Natural killer cell treated with Interleukin-12 subunit alpha and Interleukin-12 subunit beta and Interleukin-15 and Interleukin-18, amount 100 ng/mL, for 72 hours (primary cell): ENCODE measurements around the gene PPIL3. TPM values are rescaled to one million over a fixed set of nuclear protein-coding genes. Genes with fewer than 3 reads are reported as not detected.

Source experiments
- ATAC-seq, 2 donors: fragments of 150-1000 bp; cut with Tn5 transposase in 1 of 2; sonication (Bioruptor Pico), chemical (Tn5 transposase) in 1 of 2; 2 replicates each; pipeline ENCODE4 v1.10.0; 2021
- DNase-seq: peaks from one replicate; pipeline ENCODE4 v3.0.0; 2022; ENCODE audit warnings: low spot score
- H3K27ac Mint-ChIP-seq, 2 donors: 1 replicate in 1 of 2; 2 replicates in 1 of 2; pipeline ENCODE4 v1.8.0; 2022; ENCODE audit warnings: mixed read lengths in 2 of 2, mild to moderate bottlenecking in 1 of 2, moderate library complexity in 1 of 2
- H3K27me3 Mint-ChIP-seq, 2 donors: 1 replicate in 1 of 2; 2 replicates in 1 of 2; pipeline ENCODE4 v1.8.0; 2022; ENCODE audit warnings: mixed read lengths in 2 of 2
- H3K36me3 Mint-ChIP-seq: one replicate; pipeline ENCODE4 v1.8.0; 2022; ENCODE audit warnings: mixed read lengths
- H3K4me1 Mint-ChIP-seq, 2 donors: 1 replicate in 1 of 2; 2 replicates in 1 of 2; pipeline ENCODE4 v1.8.0; 2022; ENCODE audit warnings: low read depth in 2 of 2, mixed read lengths in 2 of 2, mild to moderate bottlenecking in 1 of 2
- H3K4me3 Mint-ChIP-seq: one replicate; pipeline ENCODE4 v1.8.0; 2022; ENCODE audit warnings: mixed read lengths
- H3K9me3 Mint-ChIP-seq: 2 replicates; pipeline ENCODE4 v1.8.0; 2022; ENCODE audit warnings: mixed read lengths
- total RNA-seq, 2 donors: library from RNA; stranded (reverse); gene quantifications; one replicate each; pipeline ENCODE4 v1.2.3, GENCODE V29; 2022

The PPIL3 gene
- total RNA-seq, 2 donors from 2014 or later, result 21.8 to 35.0 TPM

DNA sequence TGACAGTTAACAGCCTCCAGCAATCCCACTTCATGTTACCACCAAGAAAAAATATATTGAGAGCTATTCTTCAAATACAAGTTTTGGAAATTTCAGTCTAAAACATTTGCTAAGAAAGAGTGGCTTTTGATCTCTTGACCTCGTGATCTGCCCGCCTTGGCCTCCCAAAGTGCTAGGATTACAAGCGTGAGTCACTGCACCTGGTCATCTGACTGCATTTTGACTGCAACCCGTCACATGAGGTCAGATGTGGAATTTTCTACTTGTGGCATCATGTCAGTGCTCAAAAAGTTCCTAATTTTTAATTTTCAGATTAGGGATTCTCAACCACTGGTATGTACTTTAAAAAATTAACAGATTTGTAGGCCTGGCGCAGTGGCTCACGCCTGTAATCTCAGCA is 15.3 kb downstream of the PPIL3 start:
- ATAC-seq (no peak), DNase-seq (no peak)
- no peaks in the 10 kb centered on the region for H3K27me3 Mint-ChIP-seq
- peaks cover under 1% of the 10 kb centered on the region for H3K36me3 Mint-ChIP-seq
- no peak overlapping the region for H3K27ac Mint-ChIP-seq
- no peak overlapping the region for H3K4me3 Mint-ChIP-seq
- peaks cover 0 to 7% of the 10 kb centered on the region in 2 donors for H3K4me1 Mint-ChIP-seq
- H3K9me3 Mint-ChIP-seq, result no peaks in the 10 kb centered on the region

DNA sequence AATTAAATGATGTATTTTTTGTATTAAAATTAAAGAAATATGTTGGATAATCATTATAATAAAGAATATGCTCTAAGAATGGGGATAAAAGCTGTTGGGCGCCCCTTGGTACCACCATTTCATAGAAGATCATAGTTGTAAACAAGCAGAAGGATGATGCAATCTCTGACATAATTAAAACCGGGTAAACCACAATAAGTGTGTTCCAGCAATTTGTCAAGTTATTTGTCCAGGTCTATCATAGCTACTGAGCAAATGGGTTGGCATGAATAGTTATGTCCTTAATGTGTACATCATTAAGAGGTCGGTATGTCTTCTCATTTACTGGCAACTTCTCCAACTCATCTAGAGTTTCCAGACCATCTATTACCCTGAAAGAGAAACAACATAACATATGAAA is 17.7 kb downstream of the PPIL3 start:
- no peaks in the 10 kb centered on the region for H3K36me3 Mint-ChIP-seq
- ATAC-seq (no peak), DNase-seq (no peak)
- H3K9me3 Mint-ChIP-seq, result no peaks in the 10 kb centered on the region
- no peak overlapping the region for H3K27ac Mint-ChIP-seq
- no peak overlapping the region for H3K4me3 Mint-ChIP-seq
- no peaks in the 10 kb centered on the region for H3K27me3 Mint-ChIP-seq
- peaks cover 0 to 8% of the 10 kb centered on the region in 2 donors for H3K4me1 Mint-ChIP-seq

- DNase-seq, result no peak
- no peak for ATAC-seq
- H3K36me3 Mint-ChIP-seq, result peaks cover 1% of the 10 kb centered on the region
- no peak overlapping the region for H3K4me3 Mint-ChIP-seq
- no peaks in the 10 kb centered on the region for H3K27me3 Mint-ChIP-seq
- peaks cover 7 to 8% of the 10 kb centered on the region in 2 donors for H3K4me1 Mint-ChIP-seq
- no peaks in the 10 kb centered on the region for H3K9me3 Mint-ChIP-seq
- H3K27ac Mint-ChIP-seq, result no peak overlapping the region
Observed at GRCh38 chr2:200869014-200869413, 19.9 kb downstream of the PPIL3 start.

GRCh38 chr2:200864176-200865034 is 24.5 kb downstream of the PPIL3 start, which contains the start of gene CLK1:
Gene CLK1, minus strand, starts transcription at chr2:200864658. Its CDS starts 2,796 bp downstream, at chr2:200861862.
- Mint-ChIP-seq H3K4me1 (peaks cover 33 to 38% of the 10 kb centered on the region in 2 donors), H3K9me3 (no peaks in the 10 kb centered on the region), H3K4me3 (peak within 1 kb of the TSS; percentile 99), H3K36me3 (peaks cover 38% of the 10 kb centered on the region), H3K27ac (peak within 1 kb of the TSS; percentile 94 to 96), H3K27me3 (no peaks in the 10 kb centered on the region)
- peak; percentile 94 to 95 for ATAC-seq
- DNase-seq, result peak; percentile 94

GRCh38 chr2:200863782-200864175 is 25.1 kb downstream of the PPIL3 start:
- Mint-ChIP-seq H3K4me1 (peaks cover 35% of the 10 kb centered on the region in 2 donors), H3K27ac (peak overlapping the region; percentile 94 to 96), H3K4me3 (peak overlapping the region; percentile 99), H3K9me3 (no peaks in the 10 kb centered on the region), H3K36me3 (peaks cover 39% of the 10 kb centered on the region), H3K27me3 (no peaks in the 10 kb centered on the region)
- DNase-seq, result no peak
- ATAC-seq, result no peak

DNA sequence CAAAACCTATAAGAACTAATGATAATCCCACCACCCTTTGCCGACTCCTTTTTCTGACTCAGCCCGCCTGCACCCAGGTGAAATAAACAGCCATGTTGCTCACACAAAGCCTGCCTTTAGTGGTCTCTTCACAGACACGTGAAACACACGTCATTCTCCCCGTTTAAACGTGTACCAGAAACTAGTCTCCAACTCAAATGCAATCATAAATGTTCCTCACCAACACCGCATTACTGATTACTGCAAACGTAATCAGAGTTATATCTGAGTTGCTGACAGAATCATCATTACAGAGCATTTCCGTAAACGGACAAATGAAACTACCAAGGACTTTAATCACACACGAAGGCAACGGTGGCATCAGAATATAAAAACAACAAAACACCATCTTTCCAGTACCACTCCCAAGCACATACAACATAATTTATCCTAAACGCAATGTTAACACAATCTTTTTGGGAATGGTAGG is 26.3 kb downstream of the PPIL3 start:
- peaks cover 43 to 47% of the 10 kb centered on the region in 2 donors for H3K4me1 Mint-ChIP-seq
- peak in 1 of 2 donors; percentile 51 for ATAC-seq
- H3K9me3 Mint-ChIP-seq, result no peaks in the 10 kb centered on the region
- H3K36me3 Mint-ChIP-seq, result peaks cover 51% of the 10 kb centered on the region
- no peaks in the 10 kb centered on the region for H3K27me3 Mint-ChIP-seq
- peak; percentile 63 for DNase-seq
- peak overlapping the region; percentile 94 to 96 for H3K27ac Mint-ChIP-seq
- H3K4me3 Mint-ChIP-seq, result peak overlapping the region; percentile 99

- H3K9me3 Mint-ChIP-seq, result no peaks in the 10 kb centered on the region
- no peaks in the 10 kb centered on the region for H3K27me3 Mint-ChIP-seq
- peaks cover 52 to 55% of the 10 kb centered on the region in 2 donors for H3K4me1 Mint-ChIP-seq
- no peak for ATAC-seq
- DNase-seq, result no peak
- peak overlapping the region; percentile 94 to 96 for H3K27ac Mint-ChIP-seq
- H3K36me3 Mint-ChIP-seq, result peaks cover 60% of the 10 kb centered on the region
- H3K4me3 Mint-ChIP-seq, result peak overlapping the region; percentile 99
Observed at GRCh38 chr2:200861617-200862155, 27.2 kb downstream of the PPIL3 start.

- no peak for DNase-seq
- H3K36me3 Mint-ChIP-seq, result peaks cover 64% of the 10 kb centered on the region
- H3K4me3 Mint-ChIP-seq, result peak overlapping the region; percentile 81
- no peaks in the 10 kb centered on the region for H3K9me3 Mint-ChIP-seq
- peaks cover 55 to 57% of the 10 kb centered on the region in 2 donors for H3K4me1 Mint-ChIP-seq
- ATAC-seq, result no peak
- peak overlapping the region; percentile 71 to 96 for H3K27ac Mint-ChIP-seq
- no peaks in the 10 kb centered on the region for H3K27me3 Mint-ChIP-seq
Observed at GRCh38 chr2:200860092-200860795, 28.6 kb downstream of the PPIL3 start.

DNA sequence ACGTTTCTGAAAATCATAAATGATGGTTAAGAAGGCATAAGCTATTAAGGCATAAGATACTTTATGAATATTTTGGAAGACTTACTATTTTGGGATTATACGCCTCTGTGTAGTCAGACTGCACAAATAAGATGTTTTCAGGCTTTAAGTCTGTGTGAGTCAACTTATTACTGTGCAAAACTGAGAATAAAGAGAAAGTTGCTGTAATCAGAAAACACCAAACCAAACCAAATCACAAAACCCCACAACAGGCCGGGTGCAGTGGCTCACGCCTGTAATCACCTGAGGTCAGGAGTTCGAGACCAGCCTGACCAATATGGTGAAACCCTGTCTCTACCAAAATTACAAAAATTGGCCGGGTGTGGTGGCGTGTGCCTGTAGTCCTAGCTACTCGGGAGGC is 32.1 kb downstream of the PPIL3 start:
- DNase-seq, result no peak
- peaks cover 45 to 49% of the 10 kb centered on the region in 2 donors for H3K4me1 Mint-ChIP-seq
- no peaks in the 10 kb centered on the region for H3K27me3 Mint-ChIP-seq
- no peak overlapping the region for H3K4me3 Mint-ChIP-seq
- H3K36me3 Mint-ChIP-seq, result peaks cover 60% of the 10 kb centered on the region
- H3K9me3 Mint-ChIP-seq, result no peaks in the 10 kb centered on the region
- ATAC-seq, result no peak
- peak overlapping the region in 1 of 2 donors; percentile 96 for H3K27ac Mint-ChIP-seq

GRCh38 chr2:200852605-200853004 is 36.3 kb downstream of the PPIL3 start:
- Mint-ChIP-seq H3K4me3 (no peak overlapping the region), H3K4me1 (peaks cover 12 to 22% of the 10 kb centered on the region in 2 donors), H3K36me3 (peaks cover 41% of the 10 kb centered on the region), H3K27ac (peak overlapping the region; percentile 14 to 67), H3K9me3 (no peaks in the 10 kb centered on the region), H3K27me3 (no peaks in the 10 kb centered on the region)
- no peak for ATAC-seq
- DNase-seq, result no peak

- peaks cover 3 to 13% of the 10 kb centered on the region in 2 donors for H3K4me1 Mint-ChIP-seq
- H3K4me3 Mint-ChIP-seq, result no peak overlapping the region
- H3K27ac Mint-ChIP-seq, result peak overlapping the region in 1 of 2 donors; percentile 67
- ATAC-seq, result no peak
- no peaks in the 10 kb centered on the region for H3K27me3 Mint-ChIP-seq
- no peaks in the 10 kb centered on the region for H3K9me3 Mint-ChIP-seq
- peaks cover 32% of the 10 kb centered on the region for H3K36me3 Mint-ChIP-seq
- no peak for DNase-seq
Observed at GRCh38 chr2:200851398-200852248, 37.3 kb downstream of the PPIL3 start.

- H3K36me3 Mint-ChIP-seq, result peaks cover 28% of the 10 kb centered on the region
- no peaks in the 10 kb centered on the region for H3K27me3 Mint-ChIP-seq
- DNase-seq (no peak), ATAC-seq (no peak)
- no peaks in the 10 kb centered on the region for H3K9me3 Mint-ChIP-seq
- H3K4me3 Mint-ChIP-seq, result no peak overlapping the region
- peak overlapping the region in 1 of 2 donors; percentile 51 for H3K27ac Mint-ChIP-seq
- peaks cover 0 to 11% of the 10 kb centered on the region in 2 donors for H3K4me1 Mint-ChIP-seq
Observed at GRCh38 chr2:200850512-200851256, 38.2 kb downstream of the PPIL3 start.
